ENCODE results near the gene ARMC5. TPM values are rescaled to one million over a fixed set of nuclear protein-coding genes. Genes with fewer than 3 reads are reported as not detected.

Gene ARMC5
- total and polyA plus RNA-seq, 4 experiments from 2014 or later, result 4.3 to 7.0 (median 6.3) TPM

DNA sequence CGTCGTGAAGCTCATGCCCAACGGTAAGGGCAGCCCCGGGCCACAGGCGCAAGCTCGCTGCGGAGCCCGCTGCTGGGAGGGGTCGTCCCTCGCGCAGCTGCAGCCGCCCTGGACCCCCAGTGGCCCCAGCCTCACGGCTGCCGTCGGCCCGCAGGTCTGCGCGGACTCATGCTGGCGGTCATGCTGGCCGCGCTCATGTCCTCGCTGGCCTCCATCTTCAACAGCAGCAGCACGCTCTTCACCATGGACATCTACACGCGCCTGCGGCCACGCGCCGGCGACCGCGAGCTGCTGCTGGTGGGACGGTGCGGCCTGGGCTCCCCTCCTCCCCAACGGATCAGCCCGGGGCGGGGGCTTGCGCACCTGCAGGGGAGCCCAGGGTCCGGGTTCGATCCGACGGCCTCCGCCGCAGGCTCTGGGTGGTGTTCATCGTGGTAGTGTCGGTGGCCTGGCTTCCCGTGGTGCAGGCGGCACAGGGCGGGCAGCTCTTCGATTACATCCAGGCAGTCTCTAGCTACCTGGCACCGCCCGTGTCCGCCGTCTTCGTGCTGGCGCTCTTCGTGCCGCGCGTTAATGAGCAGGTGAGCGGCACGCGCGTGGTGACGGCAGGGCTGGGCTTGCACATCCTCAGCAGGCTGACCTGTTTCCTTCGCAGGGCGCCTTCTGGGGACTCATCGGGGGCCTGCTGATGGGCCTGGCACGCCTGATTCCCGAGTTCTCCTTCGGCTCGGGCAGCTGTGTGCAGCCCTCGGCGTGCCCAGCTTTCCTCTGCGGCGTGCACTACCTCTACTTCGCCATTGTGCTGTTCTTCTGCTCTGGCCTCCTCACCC lies 29.4 kb downstream of the ARMC5 start:
- peak overlapping the region in 1 of 2 donors; percentile 77 for H3K4me3 ChIP-seq (ENCODE audit: low read length in 2 of 2)
- no peaks in the 10 kb centered on the region for H3K27me3 ChIP-seq (ENCODE audit: insufficient read depth, low read length)
- POLR2A ChIA-PET (ENCODE audit: partially characterized antibody), result interaction anchor here (0.9 to 7.6 kb wide), 11 partner anchors 8 to 408 kb away, joined by 3 to 75 read pairs (median 4); partner anchors contain the start of genes ARMC5, FUS, RUSF1 and ZNF267
- H3K9me3 Mint-ChIP-seq, result no peaks in the 10 kb centered on the region
- CTCF ChIA-PET (ENCODE audit: partially characterized antibody), result interaction anchor here (0.9 to 6.9 kb wide), 4 partner anchors 10 to 207 kb away, joined by 3 to 34 read pairs (median 8); partner anchors contain the start of gene ARMC5
- peaks cover 5 to 25% of the 10 kb centered on the region in 2 donors for H3K36me3 Mint-ChIP-seq
- H3K9me3 ChIP-seq (ENCODE audit: control insufficient read depth in 1 of 2, low read length in 2 of 2), result no peaks in the 10 kb centered on the region
- peak overlapping the region; percentile 39 for H3K27ac ChIP-seq (ENCODE audit: low read depth, low read length)
- peaks cover 13% of the 10 kb centered on the region for H3K4me1 ChIP-seq (ENCODE audit: insufficient read depth, low read length)
- DNase-seq, result peak in 1 of 5 donors; percentile 10
- H3K36me3 ChIP-seq (ENCODE audit: insufficient read depth, low read length), result no peaks in the 10 kb centered on the region
- intact Hi-C loops (cut with micrococcal nuclease), result no loop called here
- H3K4me3 Mint-ChIP-seq, result peak overlapping the region; percentile 36 to 95 (median 75)
- peak overlapping the region in 3 of 7 donors; percentile 53 to 93 (median 55) for H3K27ac Mint-ChIP-seq
- H3K4me1 Mint-ChIP-seq, result peaks cover 2 to 33% (median 16%) of the 10 kb centered on the region in 4 donors
- H3K27me3 Mint-ChIP-seq, result no peaks in the 10 kb centered on the region

DNA sequence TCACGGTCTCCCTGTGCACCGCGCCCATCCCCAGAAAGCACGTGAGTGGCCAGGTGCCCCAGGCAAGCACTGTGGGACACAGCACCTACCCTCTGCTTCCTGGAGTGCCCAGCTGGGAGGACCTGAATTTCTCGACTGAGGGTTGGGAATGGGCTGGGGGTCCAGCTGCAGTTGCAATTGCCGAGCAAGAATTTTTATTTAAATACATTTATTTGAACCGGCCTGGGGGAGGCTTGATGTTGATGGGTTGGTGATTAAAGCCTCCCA lies 29.9 kb downstream of the ARMC5 start:
- Mint-ChIP-seq H3K4me3 (peak overlapping the region in 5 of 8 donors; percentile 13 to 61 (median 50)), H3K4me1 (peaks cover 2 to 33% (median 16%) of the 10 kb centered on the region in 4 donors)
- CTCF ChIA-PET (ENCODE audit: partially characterized antibody), result interaction anchor here (6.9 kb wide), 1 partner anchor 29 kb away, joined by 34 read pairs; the partner anchor contains the start of gene ARMC5

DNA sequence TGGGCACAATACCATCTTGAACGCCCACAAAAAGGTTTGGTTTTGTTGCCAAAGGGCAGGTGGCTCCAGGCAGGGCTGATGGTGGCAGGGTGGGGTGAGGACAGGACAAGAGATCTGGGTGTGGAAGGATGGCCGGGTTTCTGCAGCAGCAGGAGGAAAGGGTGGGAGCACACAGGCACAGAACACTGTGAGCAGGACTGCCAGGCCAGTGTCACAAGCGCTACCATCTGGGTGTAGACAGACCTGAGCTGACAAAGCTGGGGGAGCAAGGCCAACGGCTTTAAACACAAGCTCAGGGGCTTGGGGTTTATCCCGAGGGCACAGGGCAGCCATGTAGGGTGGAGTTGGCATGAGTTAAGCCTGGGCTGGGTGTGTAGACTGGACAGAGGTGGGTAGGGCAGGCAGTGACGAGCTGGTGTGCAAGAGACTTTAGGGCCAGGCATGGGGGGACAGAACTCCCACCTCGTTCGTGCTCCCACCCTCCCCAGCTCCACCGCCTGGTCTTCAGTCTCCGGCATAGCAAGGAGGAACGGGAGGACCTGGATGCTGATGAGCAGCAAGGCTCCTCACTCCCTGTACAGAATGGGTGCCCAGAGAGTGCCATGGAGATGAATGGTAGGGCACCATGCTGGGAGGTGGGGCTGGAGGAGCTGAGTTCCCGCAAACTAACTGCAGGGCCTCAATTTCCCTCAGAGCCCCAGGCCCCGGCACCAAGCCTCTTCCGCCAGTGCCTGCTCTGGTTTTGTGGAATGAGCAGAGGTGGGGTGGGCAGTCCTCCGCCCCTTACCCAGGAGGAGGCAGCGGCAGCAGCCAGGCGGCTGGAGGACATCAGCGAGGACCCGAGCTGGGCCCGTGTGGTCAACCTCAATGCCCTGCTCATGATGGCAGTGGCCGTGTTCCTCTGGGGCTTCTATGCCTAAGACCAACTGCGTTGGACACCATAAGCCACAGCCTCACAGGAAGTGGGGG lies 30.6 kb downstream of the ARMC5 start:
- DNase-seq, result no peak
- Mint-ChIP-seq H3K4me3 (peak overlapping the region; percentile 27 to 66 (median 61)), H3K36me3 (peaks cover 5 to 25% of the 10 kb centered on the region in 2 donors), H3K4me1 (peaks cover 2 to 33% (median 16%) of the 10 kb centered on the region in 4 donors), H3K27me3 (no peaks in the 10 kb centered on the region), H3K27ac (peak overlapping the region in 6 of 7 donors; percentile 52 to 89 (median 68)), H3K9me3 (no peaks in the 10 kb centered on the region)
- ChIA-PET CTCF (ENCODE audit: partially characterized antibody) (interaction anchor here (6.9 kb wide), 1 partner anchor 30 kb away, joined by 34 read pairs; the partner anchor contains the start of gene ARMC5), POLR2A (ENCODE audit: partially characterized antibody) (interaction anchor here (1.4 to 7.6 kb wide), 4 partner anchors 14 to 384 kb away, joined by 3 to 75 read pairs (median 64); partner anchors contain the start of genes ARMC5, RUSF1 and ZNF267)
- no peaks in the 10 kb centered on the region for H3K36me3 ChIP-seq (ENCODE audit: insufficient read depth, low read length)
- no peaks in the 10 kb centered on the region for H3K9me3 ChIP-seq (ENCODE audit: control insufficient read depth in 1 of 2, low read length in 2 of 2)
- H3K4me1 ChIP-seq (ENCODE audit: insufficient read depth, low read length), result peaks cover 13% of the 10 kb centered on the region
- no peak overlapping the region for H3K4me3 ChIP-seq (ENCODE audit: low read length in 2 of 2)
- H3K27ac ChIP-seq (ENCODE audit: low read depth, low read length), result no peak overlapping the region
- intact Hi-C loops (cut with micrococcal nuclease), result no loop called here
- H3K27me3 ChIP-seq (ENCODE audit: insufficient read depth, low read length), result no peaks in the 10 kb centered on the region

More for the DNA sequence above, 29.9 kb downstream of the ARMC5 start:
- Mint-ChIP-seq H3K27me3 (no peaks in the 10 kb centered on the region), H3K36me3 (peaks cover 5 to 25% of the 10 kb centered on the region in 2 donors), H3K9me3 (no peaks in the 10 kb centered on the region), H3K27ac (peak overlapping the region in 4 of 7 donors; percentile 53 to 75 (median 64))
- no peaks in the 10 kb centered on the region for H3K36me3 ChIP-seq (ENCODE audit: insufficient read depth, low read length)
- H3K4me3 ChIP-seq (ENCODE audit: low read length in 2 of 2), result no peak overlapping the region
- intact Hi-C loops (cut with micrococcal nuclease), result no loop called here
- POLR2A ChIA-PET (ENCODE audit: partially characterized antibody), result interaction anchor here (1.4 to 7.6 kb wide), 4 partner anchors 13 to 385 kb away, joined by 3 to 75 read pairs (median 64); partner anchors contain the start of genes ARMC5, RUSF1 and ZNF267
- DNase-seq, result no peak
- peaks cover 13% of the 10 kb centered on the region for H3K4me1 ChIP-seq (ENCODE audit: insufficient read depth, low read length)
- no peaks in the 10 kb centered on the region for H3K9me3 ChIP-seq (ENCODE audit: control insufficient read depth in 1 of 2, low read length in 2 of 2)
- H3K27me3 ChIP-seq (ENCODE audit: insufficient read depth, low read length), result no peaks in the 10 kb centered on the region
- H3K27ac ChIP-seq (ENCODE audit: low read depth, low read length), result no peak overlapping the region

DNA sequence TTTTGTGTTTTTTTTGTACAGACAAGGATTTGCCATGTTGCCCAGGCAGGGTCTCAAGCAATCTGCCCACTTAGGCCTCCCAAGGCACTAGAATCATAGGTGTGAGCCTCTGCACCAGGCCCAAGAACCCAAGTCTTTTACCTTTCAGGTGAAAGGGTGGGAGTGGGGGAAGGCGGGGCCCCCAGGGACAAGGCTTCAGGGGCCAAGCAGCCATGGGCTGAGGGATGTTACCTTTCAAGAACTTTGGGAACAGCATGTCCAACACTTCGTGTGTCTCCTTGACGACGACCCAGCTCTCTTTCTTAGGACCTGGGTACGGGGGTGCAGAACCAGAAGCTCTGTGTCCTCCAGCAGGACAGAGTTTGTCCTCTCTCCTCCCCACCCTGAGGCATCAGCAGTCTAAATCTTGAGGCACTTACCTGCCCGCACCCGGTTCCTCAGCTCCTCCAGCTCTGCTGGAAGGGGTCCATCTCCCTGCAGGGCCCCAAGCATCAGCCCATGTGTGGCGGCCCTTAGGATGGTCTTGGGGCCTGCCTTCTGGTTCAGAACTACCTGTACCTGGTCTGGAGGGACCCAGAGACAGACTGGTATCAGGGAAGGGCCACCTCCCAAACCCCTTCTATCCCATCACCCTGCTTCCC lies 32.6 kb downstream of the ARMC5 start:
- Mint-ChIP-seq H3K27me3 (no peaks in the 10 kb centered on the region), H3K27ac (peak overlapping the region in 6 of 7 donors; percentile 5 to 83 (median 65)), H3K9me3 (no peaks in the 10 kb centered on the region), H3K36me3 (peaks cover 5 to 34% of the 10 kb centered on the region in 2 donors), H3K4me1 (peaks cover 2 to 17% (median 9%) of the 10 kb centered on the region in 4 donors), H3K4me3 (no peak overlapping the region)
- Histone ChIP-seq H3K36me3 (ENCODE audit: insufficient read depth, low read length) (no peaks in the 10 kb centered on the region), H3K4me3 (ENCODE audit: low read length in 2 of 2) (no peak overlapping the region), H3K4me1 (ENCODE audit: insufficient read depth, low read length) (peaks cover 7% of the 10 kb centered on the region), H3K27me3 (ENCODE audit: insufficient read depth, low read length) (no peaks in the 10 kb centered on the region), H3K27ac (ENCODE audit: low read depth, low read length) (no peak overlapping the region), H3K9me3 (ENCODE audit: control insufficient read depth in 1 of 2, low read length in 2 of 2) (no peaks in the 10 kb centered on the region)
- DNase-seq, result no peak
- ChIA-PET POLR2A (ENCODE audit: partially characterized antibody) (interaction anchor here (1.2 to 7.6 kb wide), 2 partner anchors 15 to 33 kb away, joined by 5 to 69 read pairs; partner anchors contain the start of genes ARMC5 and RUSF1), CTCF (ENCODE audit: partially characterized antibody) (no interaction called here)
- intact Hi-C loops (cut with micrococcal nuclease), result no loop called here

DNA sequence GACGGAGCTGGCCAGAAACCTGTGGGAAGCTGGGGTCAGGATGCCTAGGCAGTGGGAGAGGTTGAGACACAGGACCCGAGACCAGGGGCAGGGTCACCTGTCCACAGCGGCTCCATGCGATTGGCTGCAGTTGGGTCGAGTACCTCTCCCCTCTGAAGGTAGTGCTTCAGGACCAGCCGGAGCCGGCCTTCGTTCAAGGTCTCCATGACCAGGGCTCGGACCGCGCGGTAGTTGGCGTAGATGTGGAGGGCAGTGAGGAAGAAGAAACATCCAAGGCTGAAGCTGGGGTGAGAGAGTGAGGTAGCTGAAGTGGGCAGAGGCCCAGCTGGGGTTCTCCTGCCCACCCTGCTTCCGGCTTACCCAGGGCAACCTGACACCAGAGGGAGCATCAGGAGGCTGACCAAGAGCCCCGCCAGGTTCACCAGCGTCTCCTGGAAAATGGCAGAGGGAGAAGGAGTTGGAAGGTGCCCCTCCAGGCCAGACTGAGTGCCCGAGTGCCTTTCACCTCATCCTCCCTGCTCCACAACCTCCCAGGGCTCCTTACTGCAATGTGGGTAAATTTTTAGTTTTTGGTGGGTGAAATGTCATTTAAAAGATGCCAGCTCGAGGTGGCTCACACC lies 34.3 kb downstream of the ARMC5 start:
- no peaks in the 10 kb centered on the region for H3K9me3 Mint-ChIP-seq
- ChIA-PET POLR2A (ENCODE audit: partially characterized antibody) (interaction anchor here (1.1 kb wide), 1 partner anchor 14 kb away, joined by 3 read pairs; the partner anchor contains the start of gene RUSF1), CTCF (ENCODE audit: partially characterized antibody) (no interaction called here)
- Histone ChIP-seq H3K4me1 (ENCODE audit: insufficient read depth, low read length) (no peaks in the 10 kb centered on the region), H3K36me3 (ENCODE audit: insufficient read depth, low read length) (peaks cover 10% of the 10 kb centered on the region), H3K9me3 (ENCODE audit: control insufficient read depth in 1 of 2, low read length in 2 of 2) (no peaks in the 10 kb centered on the region), H3K4me3 (ENCODE audit: low read length in 2 of 2) (no peak overlapping the region), H3K27ac (ENCODE audit: low read depth, low read length) (no peak overlapping the region), H3K27me3 (ENCODE audit: insufficient read depth, low read length) (no peaks in the 10 kb centered on the region)
- no peak for DNase-seq
- no peaks in the 10 kb centered on the region for H3K27me3 Mint-ChIP-seq
- H3K4me3 Mint-ChIP-seq, result no peak overlapping the region
- H3K36me3 Mint-ChIP-seq, result peaks cover 16 to 45% of the 10 kb centered on the region in 2 donors
- peaks cover 0 to 7% (median 3%) of the 10 kb centered on the region in 4 donors for H3K4me1 Mint-ChIP-seq
- H3K27ac Mint-ChIP-seq, result no peak overlapping the region
- intact Hi-C loops (cut with micrococcal nuclease), result no loop called here

DNA sequence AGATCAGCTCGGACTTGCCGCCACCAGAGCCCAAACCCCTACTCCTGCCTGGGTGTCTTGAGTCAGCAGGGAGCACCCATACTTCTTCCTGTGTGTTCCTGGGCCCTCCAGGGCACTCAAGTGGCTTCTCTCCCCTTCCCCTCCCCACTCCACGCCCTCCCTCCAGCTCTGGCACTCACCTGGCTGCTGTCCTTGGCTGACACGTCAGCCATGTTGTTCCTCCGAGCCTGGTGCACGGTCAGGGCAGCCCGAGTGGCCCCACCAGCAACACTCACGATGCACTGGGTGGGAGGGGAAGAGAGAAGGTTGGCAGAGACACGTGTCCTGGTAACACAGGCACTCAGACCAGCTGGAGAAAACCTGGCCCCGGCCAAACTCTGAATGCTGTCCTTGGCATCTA lies 37.4 kb downstream of the ARMC5 start:
- POLR2A ChIA-PET (ENCODE audit: partially characterized antibody), result interaction anchor here (0.8 to 4.0 kb wide), 4 partner anchors 9 to 36 kb away, joined by 3 to 15 read pairs (median 5); partner anchors contain the start of gene RUSF1
- Histone ChIP-seq H3K36me3 (ENCODE audit: insufficient read depth, low read length) (peaks cover 23% of the 10 kb centered on the region), H3K9me3 (ENCODE audit: control insufficient read depth in 1 of 2, low read length in 2 of 2) (no peaks in the 10 kb centered on the region), H3K4me1 (ENCODE audit: insufficient read depth, low read length) (no peaks in the 10 kb centered on the region), H3K27ac (ENCODE audit: low read depth, low read length) (no peak overlapping the region), H3K4me3 (ENCODE audit: low read length in 2 of 2) (no peak overlapping the region), H3K27me3 (ENCODE audit: insufficient read depth, low read length) (no peaks in the 10 kb centered on the region)
- H3K4me3 Mint-ChIP-seq, result no peak overlapping the region
- H3K36me3 Mint-ChIP-seq, result peaks cover 26 to 56% of the 10 kb centered on the region in 2 donors
- CTCF ChIA-PET (ENCODE audit: partially characterized antibody), result interaction anchor here (0.7 to 1.1 kb wide), 2 partner anchors 10 to 554 kb away, joined by 3 to 4 read pairs; no protein-coding TSS in a partner anchor
- H3K9me3 Mint-ChIP-seq, result no peaks in the 10 kb centered on the region
- H3K27ac Mint-ChIP-seq, result no peak overlapping the region
- H3K4me1 Mint-ChIP-seq, result peaks cover 0 to 4% (median under 1%) of the 10 kb centered on the region in 4 donors
- intact Hi-C loops (cut with micrococcal nuclease), result no loop called here
- no peak for DNase-seq
- H3K27me3 Mint-ChIP-seq, result no peaks in the 10 kb centered on the region
